ENCODE results near the gene DRAM2. TPM values are rescaled to one million over a fixed set of nuclear protein-coding genes. Genes with fewer than 3 reads are reported as not detected.
"Not testable (repeated sequence)": the region's sequence is repeated elsewhere in the genome, so short reads cannot be mapped to it uniquely, and the experiment has no call there.

DRAM2 gene
- polyA plus RNA-seq, 1 experiment: 58.8 TPM

- no peak for DNase-seq (ENCODE audit: low read depth)
- Histone ChIP-seq H3K27me3 (ENCODE audit: control insufficient read depth, insufficient read depth, low read length) (no peaks in the 10 kb centered on the region), H3K36me3 (ENCODE audit: control insufficient read depth, insufficient read depth, low read length) (no peaks in the 10 kb centered on the region), H3K4me3 (ENCODE audit: low read depth, low read length) (no peak overlapping the region)
- CTCF ChIA-PET: no interaction called here
- no peak for TF ChIP-seq CTCF (IDR thresholded peaks at IDR 0.05; ENCODE audit: insufficient read depth, low read depth, low read length)
- POLR2A ChIA-PET: no interaction called here
Observed at GRCh38 chr1:111101854-111102642, 37.8 kb downstream of the DRAM2 start.

- no peak for TF ChIP-seq CTCF (IDR thresholded peaks at IDR 0.05; ENCODE audit: insufficient read depth, low read depth, low read length)
- ChIA-PET CTCF (no interaction called here), POLR2A (no interaction called here)
- Histone ChIP-seq H3K27me3 (ENCODE audit: control insufficient read depth, insufficient read depth, low read length) (no peaks in the 10 kb centered on the region), H3K36me3 (ENCODE audit: control insufficient read depth, insufficient read depth, low read length) (no peaks in the 10 kb centered on the region), H3K4me3 (ENCODE audit: low read depth, low read length) (no peak overlapping the region)
- no peak for DNase-seq (ENCODE audit: low read depth)
Observed at GRCh38 chr1:111099289-111099688, 40.6 kb downstream of the DRAM2 start.

- TF ChIP-seq CTCF (IDR thresholded peaks at IDR 0.05; ENCODE audit: insufficient read depth, low read depth, low read length): no peak
- ChIA-PET CTCF (interaction anchor here (1.0 kb wide), 1 partner anchor 14 kb away, joined by 3 read pairs; no protein-coding TSS in a partner anchor), POLR2A (no interaction called here)
- DNase-seq (ENCODE audit: low read depth): no peak
- Histone ChIP-seq H3K36me3 (ENCODE audit: control insufficient read depth, insufficient read depth, low read length) (no peaks in the 10 kb centered on the region), H3K4me3 (ENCODE audit: low read depth, low read length) (no peak overlapping the region), H3K27me3 (ENCODE audit: control insufficient read depth, insufficient read depth, low read length) (no peaks in the 10 kb centered on the region)
Observed at GRCh38 chr1:111097356-111098099, 42.4 kb downstream of the DRAM2 start.

DNA sequence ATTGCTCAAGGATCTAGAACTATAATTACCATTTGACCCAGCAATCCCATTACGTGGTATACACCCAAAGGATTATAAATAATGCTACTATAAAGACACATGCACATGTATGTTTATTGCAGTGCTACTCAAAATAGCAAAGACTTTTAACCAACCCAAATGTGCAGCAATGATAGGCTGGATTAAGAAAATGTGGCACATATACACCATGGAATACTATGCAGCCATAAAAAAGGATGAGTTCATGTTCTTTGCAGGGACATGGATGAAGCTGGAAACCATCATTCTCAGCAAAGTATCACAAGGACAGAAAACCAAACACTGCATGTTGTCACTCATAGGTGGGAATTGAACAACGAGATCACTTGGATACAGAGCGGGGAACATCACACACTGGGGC, 44.5 kb downstream of the DRAM2 start:
- CTCF ChIA-PET: interaction anchor here (0.6 kb wide), 1 partner anchor 295 kb away, joined by 3 read pairs; no protein-coding TSS in a partner anchor
- DNase-seq (ENCODE audit: low read depth); H3K36me3 ChIP-seq (ENCODE audit: control insufficient read depth, insufficient read depth, low read length); POLR2A ChIA-PET; H3K27me3 ChIP-seq (ENCODE audit: control insufficient read depth, insufficient read depth, low read length); H3K4me3 ChIP-seq (ENCODE audit: low read depth, low read length): not testable (repeated sequence)

- CTCF ChIA-PET: no interaction called here
- H3K4me3 ChIP-seq (ENCODE audit: low read depth, low read length): no peak overlapping the region
- no peak for DNase-seq (ENCODE audit: low read depth)
- TF ChIP-seq CTCF (IDR thresholded peaks at IDR 0.05; ENCODE audit: insufficient read depth, low read depth, low read length): no peak
- POLR2A ChIA-PET: interaction anchor here (0.6 kb wide), 1 partner anchor 483 kb away, joined by 7 read pairs; no protein-coding TSS in a partner anchor
- H3K36me3 ChIP-seq (ENCODE audit: control insufficient read depth, insufficient read depth, low read length): no peaks in the 10 kb centered on the region
- no peaks in the 10 kb centered on the region for H3K27me3 ChIP-seq (ENCODE audit: control insufficient read depth, insufficient read depth, low read length)
Observed at GRCh38 chr1:111089638-111090037, 50.3 kb downstream of the DRAM2 start.
